GM12865 (cell line): ENCODE measurements around the gene CPEB4.

Experiments used
- DNase-seq: peaks from one replicate; pipeline ENCODE4 v3.0.0; 2010; ENCODE audit warnings: low read depth
- H3K4me3 ChIP-seq: 2 replicates; pipeline ENCODE4 v1.5.1; 2011; ENCODE audit warnings: mild to moderate bottlenecking, low read depth, low read length, control low read depth
- CTCF ChIP-seq: IDR thresholded peaks from 2 replicates; pipeline ENCODE4 v1.5.1; 2011; ENCODE audit warnings: low read length, control low read depth, low read depth, inconsistent platforms; ENCODE audit not compliant: insufficient read depth; ENCODE audit errors: missing control alignments

The CPEB4 gene

GRCh38 chr5:173853370-173854131 lies 34.6 kb upstream of the CPEB4 start:
- peak; percentile 25 for DNase-seq
- no peak overlapping the region for H3K4me3 ChIP-seq
- TF ChIP-seq CTCF = no peak

GRCh38 chr5:173855162-173855994 lies 32.8 kb upstream of the CPEB4 start:
- TF ChIP-seq CTCF = no peak
- DNase-seq = no peak
- H3K4me3 ChIP-seq = no peak overlapping the region

GRCh38 chr5:173855995-173856656 lies 32.0 kb upstream of the CPEB4 start:
- no peak for TF ChIP-seq CTCF
- no peak overlapping the region for H3K4me3 ChIP-seq
- no peak for DNase-seq

GRCh38 chr5:173857234-173857633 lies 30.9 kb upstream of the CPEB4 start:
- no peak overlapping the region for H3K4me3 ChIP-seq
- no peak for TF ChIP-seq CTCF
- DNase-seq = no peak

GRCh38 chr5:173858021-173858669 lies 30.0 kb upstream of the CPEB4 start:
- no peak for DNase-seq
- H3K4me3 ChIP-seq = no peak overlapping the region
- no peak for TF ChIP-seq CTCF

- DNase-seq = no peak
- no peak overlapping the region for H3K4me3 ChIP-seq
- TF ChIP-seq CTCF = no peak
Measured at GRCh38 chr5:173858670-173859407, 29.3 kb upstream of the CPEB4 start.
